H1 (cell line): ENCODE results near the gene GPNMB. TPM values are rescaled to one million over a fixed set of nuclear protein-coding genes. Genes with fewer than 3 reads are reported as not detected.

Experiments used
- CTCF ChIA-PET: fragments of 300-600 bp; sonication (Branson Sonifier 250); formaldehyde crosslinking; loops from one replicate; lab custom pipeline; 2021; ENCODE audit not compliant: partially characterized antibody; lab: Charles Lee
- POLR2A ChIA-PET: fragments of 300-600 bp; sonication (Branson Sonifier 250); formaldehyde crosslinking; loops from one replicate; lab custom pipeline; 2021; ENCODE audit warnings: inconsistent platforms; ENCODE audit not compliant: partially characterized antibody; lab: Charles Lee
- DNase-seq, 2 experiments: peaks; one replicate each; pipeline versions ENCODE4 v3.0.0 to v3.0.0-alpha.2; 2010 to 2022; ENCODE audit warnings: low spot score in 2 of 2, low read depth in 1 of 2, mixed read lengths in 1 of 2
- FAIRE-seq: peaks from 2 replicates; lab custom pipeline; 2011; peaks lifted over from hg19 to GRCh38; lab: Jason Lieb, UNC
- H2AFZ ChIP-seq: 2 replicates; pipeline ENCODE4 v1.8.1; 2012; ENCODE audit warnings: low read length, inconsistent platforms
- H2AK5ac ChIP-seq: 2 replicates; pipeline ENCODE4 v1.6.1; 2013; ENCODE audit warnings: low read depth, low read length
- H2BK120ac ChIP-seq: replicated peaks from 2 replicates; pipeline ENCODE3; 2013; ENCODE audit warnings: low read depth, low read length, inconsistent platforms
- H2BK12ac ChIP-seq: 2 replicates; pipeline ENCODE4 v1.6.1; 2013; ENCODE audit warnings: low read depth, low read length
- H2BK15ac ChIP-seq: 2 replicates; pipeline ENCODE4 v1.6.1; 2013; ENCODE audit warnings: low read length
- H2BK20ac ChIP-seq: 2 replicates; pipeline ENCODE4 v1.6.1; 2013; ENCODE audit warnings: low read length
- H2BK5ac ChIP-seq: 2 replicates; pipeline ENCODE4 v1.6.1; 2013; ENCODE audit warnings: low read depth, low read length
- H3K14ac ChIP-seq: 2 replicates; pipeline ENCODE4 v1.6.1; 2013; ENCODE audit warnings: inconsistent platforms; ENCODE audit not compliant: insufficient read length
- H3K18ac ChIP-seq: 2 replicates; pipeline ENCODE4 v1.6.1; 2013; ENCODE audit warnings: low read length; ENCODE audit errors: extremely low read depth
- H3K23ac ChIP-seq: 2 replicates; pipeline ENCODE4 v1.6.1; 2013; ENCODE audit warnings: inconsistent platforms; ENCODE audit not compliant: insufficient read length
- H3K23me2 ChIP-seq: 2 replicates; pipeline ENCODE4 v1.6.1; 2013; ENCODE audit warnings: low read depth, low read length
- H3K27ac ChIP-seq: 2 replicates; pipeline ENCODE4 v1.6.1; 2011; ENCODE audit warnings: low read depth, low read length, inconsistent platforms
- H3K27me3 ChIP-seq, 4 experiments: replicated peaks in 1 of 4; 1 replicate in 1 of 4; 2 replicates in 3 of 4; pipeline versions ENCODE4 v1.6.1 to v1.8.1; 2011 to 2013; ENCODE audit warnings: low read length in 3 of 4, mild to moderate bottlenecking in 3 of 4, inconsistent platforms in 2 of 4, mixed read lengths in 2 of 4, moderate library complexity in 1 of 4; ENCODE audit not compliant: control insufficient read depth in 3 of 4, insufficient read depth in 3 of 4; ENCODE audit errors: extremely low read depth in 1 of 4
- H3K36me3 ChIP-seq, 4 experiments: 2 replicates each; pipeline versions ENCODE4 v1.6.1 to v1.8.1; 2011 to 2013; ENCODE audit warnings: mild to moderate bottlenecking in 4 of 4, low read length in 3 of 4, moderate library complexity in 2 of 4, control low read depth in 1 of 4, inconsistent platforms in 1 of 4; ENCODE audit not compliant: insufficient read depth in 4 of 4, control insufficient read depth in 2 of 4
- H3K4ac ChIP-seq: replicated peaks from 2 replicates; pipeline ENCODE3; 2013; ENCODE audit warnings: low read length, low read depth, mixed read lengths, inconsistent platforms; ENCODE audit not compliant: insufficient read length
- H3K4me1 ChIP-seq, 4 experiments: replicated peaks in 1 of 4; 1 replicate in 1 of 4; 2 replicates in 3 of 4; pipeline versions ENCODE4 v1.6.1 to v1.8.1; 2011 to 2013; ENCODE audit warnings: low read length in 3 of 4, inconsistent platforms in 2 of 4, mixed read lengths in 1 of 4; ENCODE audit not compliant: insufficient read depth in 4 of 4, control insufficient read depth in 3 of 4
- H3K4me2 ChIP-seq, 2 experiments: 2 replicates each; pipeline versions ENCODE4 v1.6.1 to v1.8.1; 2011 to 2013; ENCODE audit warnings: low read depth in 2 of 2, low read length in 2 of 2, control low read depth in 1 of 2, inconsistent platforms in 1 of 2, mild to moderate bottlenecking in 1 of 2; ENCODE audit not compliant: insufficient read depth in 1 of 2
- H3K4me3 ChIP-seq, 4 experiments: fragments of 200-600, 300-600 bp in 1 of 4; sonication (generic), shearing (Covaris generic), sonication (Bioruptor Twin) in 1 of 4; 2 replicates each; pipeline versions ENCODE4 v1.5.1 to v1.8.1; 2011 to 2016; ENCODE audit warnings: low read length in 4 of 4, low read depth in 3 of 4, control low read depth in 2 of 4, inconsistent platforms in 2 of 4, mild to moderate bottlenecking in 2 of 4, mixed read lengths in 1 of 4, moderate library complexity in 1 of 4; ENCODE audit not compliant: insufficient read depth in 2 of 4; ENCODE audit errors: extremely low read depth in 1 of 4
- H3K56ac ChIP-seq: replicated peaks from 2 replicates; pipeline ENCODE3; 2013; ENCODE audit warnings: low read depth, mild to moderate bottlenecking, mixed read lengths, low read length, inconsistent platforms; ENCODE audit not compliant: insufficient read length
- H3K79me1 ChIP-seq: 2 replicates; pipeline ENCODE4 v1.6.1; 2013; ENCODE audit warnings: low read depth, low read length, control low read depth
- H3K79me2 ChIP-seq, 2 experiments: 2 replicates each; pipeline versions ENCODE4 v1.6.1 to v1.8.1; 2012 to 2013; ENCODE audit warnings: low read length in 2 of 2, mild to moderate bottlenecking in 2 of 2, inconsistent platforms in 1 of 2; ENCODE audit not compliant: insufficient read depth in 2 of 2, control insufficient read depth in 1 of 2
- H3K9ac ChIP-seq, 4 experiments: replicated peaks in 1 of 4; 1 replicate in 1 of 4; 2 replicates in 3 of 4; pipeline versions ENCODE4 v1.6.1 to v1.8.1; 2011 to 2013; ENCODE audit warnings: low read depth in 3 of 4, low read length in 3 of 4, control low read depth in 2 of 4, mild to moderate bottlenecking in 2 of 4, moderate library complexity in 2 of 4, inconsistent platforms in 1 of 4; ENCODE audit errors: extremely low read depth in 1 of 4
- H3K9me3 ChIP-seq, 2 experiments: 2 replicates each; pipeline versions ENCODE4 v1.6.1 to v1.8.1; 2012 to 2013; ENCODE audit warnings: mild to moderate bottlenecking in 2 of 2, moderate library complexity in 2 of 2, control low read depth in 1 of 2, inconsistent platforms in 1 of 2, low read depth in 1 of 2, low read length in 1 of 2, mixed read lengths in 1 of 2; ENCODE audit not compliant: insufficient read depth in 2 of 2
- H4K20me1 ChIP-seq, 2 experiments: replicated peaks in 1 of 2; 2 replicates each; pipeline versions ENCODE3 to v1.8.1; 2011 to 2013; ENCODE audit warnings: inconsistent platforms in 2 of 2, low read length in 2 of 2, mild to moderate bottlenecking in 1 of 2; ENCODE audit not compliant: insufficient read depth in 2 of 2, control insufficient read depth in 1 of 2
- H4K5ac ChIP-seq: 2 replicates; pipeline ENCODE4 v1.6.1; 2013; ENCODE audit warnings: low read length, low read depth, mixed read lengths, inconsistent platforms; ENCODE audit not compliant: insufficient read length
- H4K8ac ChIP-seq: 2 replicates; pipeline ENCODE4 v1.8.0; 2013; ENCODE audit warnings: mild to moderate bottlenecking, moderate library complexity, low read length, inconsistent platforms; ENCODE audit not compliant: insufficient read depth; ENCODE audit errors: extremely low read depth
- H4K91ac ChIP-seq: replicated peaks from 2 replicates; pipeline ENCODE3; 2013; ENCODE audit warnings: low read length, mixed read lengths, inconsistent platforms; ENCODE audit not compliant: insufficient read length
- NANOG ChIP-seq: IDR thresholded peaks from 2 replicates; pipeline ENCODE4 v1.6.1; 2011; ENCODE audit warnings: low read length, low read depth, mild to moderate bottlenecking, inconsistent platforms; ENCODE audit not compliant: insufficient read depth, poor library complexity, severe bottlenecking
- WGBS, 2 experiments: shearing (Covaris generic) in 1 of 2; methylation state at CpG; one replicate each; pipeline versions ENCODE4 v1.1.6 to v1.1.7; 2013 to 2015; ENCODE audit warnings: low lambda C conversion rate in 2 of 2, mixed read lengths in 2 of 2, inconsistent platforms in 1 of 2, low coverage in 1 of 2, missing lambda C conversion rate in 1 of 2; ENCODE audit not compliant: insufficient replicate concordance in 2 of 2, insufficient coverage in 1 of 2, insufficient read length in 1 of 2; ENCODE audit errors: extremely low coverage in 1 of 2, missing lambda C conversion rate in 1 of 2; 5-methylcytosine and 5-hydroxymethylcytosine counted together
- polyA plus RNA-seq, 7 experiments: library from polyadenylated mRNA; depleted of rRNA in 3 of 7; stranded (reverse) in 5 of 7; unstranded in 2 of 7; fragments of >200 nt in 5 of 7; fragments of 200-250 nt in 2 of 7; gene quantifications; 1 replicate in 5 of 7; 2 replicates in 1 of 7; 4 replicates in 1 of 7; pipeline versions ENCODE4 v1.2.1 to v1.2.3, GENCODE V29; 2011 to 2013; ENCODE audit warnings: missing spikeins in 2 of 7, mixed read lengths in 2 of 7
- total RNA-seq: library from RNA; stranded (reverse); fragmentation: NEBNext Ultra II Directional; extraction: Animal tissue kit (Norgen Biotek cat#: 25700); gene quantifications from 2 replicates; pipeline ENCODE4 v1.2.1, GENCODE V29; 2021

The GPNMB gene
- total and polyA plus RNA-seq, 2 of the 8 experiments (the other 6 are each of a cell fraction or from before 2014, with no cell fraction given): 1.1 to 1.4 TPM

- FAIRE-seq: no peak
- WGBS, 2 experiments: 75% methylated on average over 5 of the region's 5 CpGs; no CpG with 5 or more reads in 1 of the 2 experiments
- POLR2A ChIA-PET: interaction anchor here (1.5 to 2.0 kb wide), 3 partner anchors 9 to 25 kb away, joined by 4 to 5 read pairs (median 4); no protein-coding TSS in a partner anchor
Observed at GRCh38 chr7:23222439-23223030, 24.0 kb upstream of the GPNMB start.

More at GRCh38 chr7:23222439-23223030, 24.0 kb upstream of the GPNMB start:
- no peak for TF ChIP-seq NANOG
- H3K27me3 ChIP-seq: no peaks in the 10 kb centered on the region
- no peaks in the 10 kb centered on the region for H3K23me2 ChIP-seq
- H3K79me2 ChIP-seq: no peaks in the 10 kb centered on the region
- H3K4me2 ChIP-seq: no peak overlapping the region
- H2AK5ac ChIP-seq: no peak overlapping the region
- no peak overlapping the region for H2BK5ac ChIP-seq
- peaks cover 0 to 3% (median 0%) of the 10 kb centered on the region in 4 experiments; a peak in 2 of 7 replicates for H3K4me1 ChIP-seq
- DNase-seq: no peak
- no peak overlapping the region for H3K4ac ChIP-seq
- no peaks in the 10 kb centered on the region for H4K20me1 ChIP-seq
- no peak overlapping the region for H4K91ac ChIP-seq
- no peak overlapping the region for H3K14ac ChIP-seq
- CTCF ChIA-PET: interaction anchor here (1.0 to 1.8 kb wide), 6 partner anchors 8 to 137 kb away, joined by 3 to 6 read pairs (median 4); no protein-coding TSS in a partner anchor
- no peak overlapping the region for H3K56ac ChIP-seq
- no peaks in the 10 kb centered on the region for H3K79me1 ChIP-seq
- H4K5ac ChIP-seq: no peak overlapping the region
- no peak overlapping the region for H3K18ac ChIP-seq
- H3K4me3 ChIP-seq: no peak overlapping the region
- no peak overlapping the region for H2AFZ ChIP-seq
- no peak overlapping the region for H3K9ac ChIP-seq
- no peak overlapping the region for H2BK12ac ChIP-seq
- no peak overlapping the region for H2BK15ac ChIP-seq
- no peak overlapping the region for H3K23ac ChIP-seq
- H3K27ac ChIP-seq: no peak overlapping the region
- no peaks in the 10 kb centered on the region for H3K36me3 ChIP-seq
- no peak overlapping the region for H4K8ac ChIP-seq
- no peak overlapping the region for H2BK20ac ChIP-seq
- no peak overlapping the region for H2BK120ac ChIP-seq
- no peaks in the 10 kb centered on the region for H3K9me3 ChIP-seq
